Activated CD4-positive, alpha-beta memory T cell treated with anti-CD3 and anti-CD28 coated beads, Interleukin-2, amount 10 ng/mL, durations not matched to agents 7 days and 5 days (primary cell): ENCODE measurements around the gene CRADD. TPM values are rescaled to one million over a fixed set of nuclear protein-coding genes. Genes with fewer than 3 reads are reported as not detected.
A peak's percentile ranks its signal among the peaks of the same experiment; 100 is the strongest.

Experiments used
- CTCF ChIA-PET: fragments of 350-600 bp; sonication (Branson Sonifier 250); formaldehyde crosslinking; loops from one replicate; lab custom pipeline; 2021; ENCODE audit warnings: antibody characterized with exemption, inconsistent platforms; lab: Charles Lee
- POLR2A ChIA-PET: fragments of 350-600 bp; sonication (Branson Sonifier 250); formaldehyde crosslinking; loops from one replicate; lab custom pipeline; 2021; ENCODE audit warnings: antibody characterized with exemption; lab: Charles Lee
- DNase-seq: peaks from one replicate; pipeline ENCODE4 v3.0.0-alpha.2; 2020
- H3K27ac Mint-ChIP-seq: one replicate; pipeline ENCODE4 v1.8.0; 2021; ENCODE audit warnings: mild to moderate bottlenecking, mixed read lengths
- H3K27me3 Mint-ChIP-seq: one replicate; pipeline ENCODE4 v1.8.0; 2021; ENCODE audit warnings: mixed read lengths
- H3K36me3 Mint-ChIP-seq: one replicate; pipeline ENCODE4 v1.8.0; 2021; ENCODE audit warnings: low read depth, mixed read lengths
- H3K4me1 Mint-ChIP-seq: one replicate; pipeline ENCODE4 v1.8.0; 2021; ENCODE audit warnings: mixed read lengths
- H3K4me3 Mint-ChIP-seq: one replicate; pipeline ENCODE4 v1.8.0; 2021; ENCODE audit warnings: mild to moderate bottlenecking, mixed read lengths
- H3K9me3 Mint-ChIP-seq: one replicate; pipeline ENCODE4 v1.8.0; 2021; ENCODE audit warnings: mixed read lengths
- total RNA-seq, 2 experiments: library from RNA; stranded (reverse); gene quantifications; one replicate each; pipeline ENCODE4 v1.2.3, GENCODE V29; 2021

The CRADD gene
- total RNA-seq, 2 experiments from 2014 or later: 12.7 to 14.1 TPM

DNA sequence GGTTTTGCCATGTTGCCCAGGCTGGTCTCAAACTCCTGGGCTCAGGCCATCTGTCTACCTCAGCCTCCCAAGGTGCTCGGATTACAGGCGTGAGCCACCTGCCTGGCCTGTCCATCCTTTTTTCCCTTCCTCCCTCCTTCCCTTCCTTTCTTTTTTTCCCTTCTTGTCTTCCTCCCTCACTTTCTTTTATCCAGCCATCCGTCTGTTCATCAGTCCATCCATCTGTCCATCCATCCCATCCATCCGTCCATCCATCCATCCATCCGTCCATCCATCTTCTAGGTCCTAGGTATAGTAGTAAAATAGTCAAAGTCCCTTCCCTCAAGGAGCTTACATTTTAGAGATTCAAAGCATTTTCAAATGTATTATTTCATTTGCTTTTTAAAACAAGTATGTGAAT lies 56.8 kb downstream of the CRADD start:
- Mint-ChIP-seq H3K4me3 (no peak overlapping the region), H3K27ac (no peak overlapping the region), H3K4me1 (peaks cover 7% of the 10 kb centered on the region), H3K9me3 (no peaks in the 10 kb centered on the region), H3K27me3 (no peaks in the 10 kb centered on the region), H3K36me3 (no peaks in the 10 kb centered on the region)
- POLR2A ChIA-PET: no interaction called here
- no peak for DNase-seq
- CTCF ChIA-PET: interaction anchor here (0.8 kb wide), 1 partner anchor 8 kb away, joined by 3 read pairs; no protein-coding TSS in a partner anchor

DNA sequence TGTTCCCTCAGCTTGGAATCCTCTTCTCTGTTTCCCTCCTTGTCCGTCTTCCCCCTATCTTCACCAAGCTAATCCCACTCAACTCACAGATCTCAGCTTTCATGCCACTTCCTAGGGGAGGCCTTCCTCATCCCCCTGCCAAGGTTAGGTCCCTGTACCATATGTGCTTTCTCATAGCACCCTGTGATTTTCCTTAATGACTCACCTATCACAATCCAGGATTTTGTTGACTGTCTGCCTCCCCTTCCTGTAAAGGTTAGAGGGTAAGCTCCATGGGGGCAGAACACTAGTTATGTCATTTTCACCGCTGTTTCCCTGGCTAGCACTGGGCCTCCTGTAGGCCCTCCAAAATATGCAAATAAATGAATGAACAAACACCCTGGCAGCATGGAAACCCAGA lies 57.6 kb downstream of the CRADD start:
- DNase-seq: no peak
- ChIA-PET CTCF (interaction anchor here (0.9 to 2.8 kb wide), 2 partner anchors 232 to 366 kb away, joined by 3 to 9 read pairs; no protein-coding TSS in a partner anchor), POLR2A (no interaction called here)
- Mint-ChIP-seq H3K4me1 (peaks cover 8% of the 10 kb centered on the region), H3K27ac (no peak overlapping the region), H3K4me3 (no peak overlapping the region), H3K9me3 (no peaks in the 10 kb centered on the region), H3K36me3 (no peaks in the 10 kb centered on the region), H3K27me3 (no peaks in the 10 kb centered on the region)

DNA sequence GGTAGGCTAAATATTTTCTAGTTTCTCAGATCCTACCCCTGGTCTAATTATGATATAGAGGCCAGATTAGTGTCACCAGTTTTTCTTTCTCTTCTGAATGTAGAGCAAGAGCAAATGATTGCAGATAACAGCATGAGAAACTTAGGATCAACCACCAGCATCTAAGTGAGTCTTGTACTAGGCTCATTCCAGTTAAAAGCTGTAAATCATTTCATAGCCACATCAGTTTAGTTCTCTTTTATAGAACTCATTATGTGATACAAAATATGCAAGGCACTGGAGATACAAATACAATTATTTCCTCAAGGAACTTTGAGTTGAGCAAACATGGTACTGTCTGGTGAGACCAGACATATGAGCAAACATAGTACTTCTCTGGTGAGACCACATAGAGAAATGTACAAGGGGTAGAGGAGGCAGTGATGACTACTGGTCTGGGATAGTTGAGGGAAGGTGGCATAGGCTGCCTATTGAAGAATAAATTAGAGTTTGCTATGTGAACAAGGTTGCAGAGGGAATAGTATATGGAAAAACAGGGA lies 59.5 kb downstream of the CRADD start:
- H3K4me3 Mint-ChIP-seq: no peak overlapping the region
- no peaks in the 10 kb centered on the region for H3K27me3 Mint-ChIP-seq
- CTCF ChIA-PET: interaction anchor here (0.8 to 2.8 kb wide), 3 partner anchors 364 to 365 kb away, joined by 3 to 9 read pairs (median 3); no protein-coding TSS in a partner anchor
- H3K9me3 Mint-ChIP-seq: no peaks in the 10 kb centered on the region
- H3K4me1 Mint-ChIP-seq: peaks cover 20% of the 10 kb centered on the region
- H3K36me3 Mint-ChIP-seq: no peaks in the 10 kb centered on the region
- no peak overlapping the region for H3K27ac Mint-ChIP-seq
- POLR2A ChIA-PET: no interaction called here
- DNase-seq: no peak

DNA sequence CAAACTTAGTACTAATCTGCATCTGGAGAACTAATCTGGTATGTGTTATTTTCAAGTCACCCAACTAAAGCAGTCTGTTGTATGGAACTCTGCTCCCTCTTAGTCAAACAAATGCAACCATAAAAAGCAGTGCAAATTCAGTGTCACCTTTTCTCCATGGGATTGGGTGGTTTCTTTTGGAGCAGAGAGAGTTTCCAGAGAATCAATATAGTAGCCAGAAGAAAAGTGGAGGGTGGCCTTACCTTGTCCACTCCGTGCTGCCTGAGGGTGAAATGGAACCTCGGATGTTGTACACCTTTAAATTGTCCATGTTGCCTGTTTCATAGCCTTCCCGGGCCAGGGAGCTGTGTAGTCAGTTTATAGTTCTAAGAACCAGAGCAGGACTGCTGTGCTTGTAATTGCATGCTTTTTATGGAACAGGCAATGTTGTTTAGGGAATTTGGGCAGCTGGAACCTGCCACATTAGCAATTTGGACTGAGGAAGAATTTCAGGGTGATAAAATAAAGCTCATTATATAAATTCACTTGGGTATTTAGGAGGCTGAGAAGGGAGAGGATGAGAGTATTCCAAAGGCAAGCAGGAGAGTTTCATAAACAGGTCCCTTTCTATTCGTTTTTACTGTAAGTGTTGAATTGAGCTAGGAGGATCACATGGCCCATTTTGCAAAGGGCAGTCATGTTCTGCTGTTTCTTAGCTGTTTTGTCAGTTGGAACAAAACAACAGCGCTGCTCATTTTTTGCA lies 60.5 kb downstream of the CRADD start:
- Mint-ChIP-seq H3K9me3 (no peaks in the 10 kb centered on the region), H3K36me3 (no peaks in the 10 kb centered on the region), H3K4me1 (peaks cover 27% of the 10 kb centered on the region), H3K4me3 (no peak overlapping the region), H3K27ac (no peak overlapping the region), H3K27me3 (no peaks in the 10 kb centered on the region)
- ChIA-PET POLR2A (interaction anchor here (1.3 kb wide), 1 partner anchor 61 kb away, joined by 4 read pairs; the partner anchor contains the start of gene CRADD), CTCF (interaction anchor here (0.9 kb wide), 1 partner anchor 365 kb away, joined by 3 read pairs; no protein-coding TSS in a partner anchor)
- no peak for DNase-seq

DNA sequence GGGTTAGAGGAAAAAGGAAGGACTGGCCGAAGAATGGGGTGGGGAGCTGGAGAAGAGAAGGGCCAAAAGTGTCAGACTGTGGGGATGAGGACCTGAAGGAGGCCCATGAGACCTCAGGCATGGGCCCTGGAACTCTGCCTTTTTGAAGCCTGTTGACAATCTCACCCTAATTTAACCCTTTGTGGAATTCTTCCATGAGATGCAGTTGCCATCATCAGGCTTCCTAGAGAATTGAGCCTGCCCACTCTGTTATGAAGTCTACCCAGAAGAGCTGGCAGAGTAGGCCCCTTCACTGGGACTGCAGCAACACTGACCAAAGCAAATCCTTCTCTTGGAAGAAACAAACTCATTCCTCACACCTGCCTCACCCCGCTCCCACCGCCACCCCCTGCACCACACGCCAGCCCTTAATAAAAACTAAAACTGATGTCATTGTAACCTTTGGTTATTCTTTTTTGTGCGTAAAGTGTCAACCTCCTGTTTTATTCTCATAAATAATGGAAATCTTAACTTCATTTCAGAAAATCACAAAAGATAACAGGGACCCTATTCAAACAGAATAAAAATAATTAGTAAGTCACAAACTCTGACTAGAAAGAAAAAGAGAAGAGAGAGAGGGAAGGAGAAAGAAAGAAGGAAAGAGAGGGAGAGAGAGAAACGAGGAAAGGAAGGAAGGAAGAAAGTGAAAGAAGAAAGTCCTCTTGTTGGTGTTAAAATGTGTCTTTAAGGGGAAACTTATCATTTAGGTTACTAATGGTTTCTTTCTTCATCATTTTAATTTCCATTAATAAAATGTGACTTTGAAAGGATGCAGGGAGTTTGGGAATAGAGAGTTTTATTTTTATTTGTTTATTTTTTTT lies 61.3 kb downstream of the CRADD start:
- Mint-ChIP-seq H3K4me3 (no peak overlapping the region), H3K27ac (no peak overlapping the region), H3K9me3 (no peaks in the 10 kb centered on the region), H3K36me3 (no peaks in the 10 kb centered on the region), H3K4me1 (peaks cover 33% of the 10 kb centered on the region), H3K27me3 (no peaks in the 10 kb centered on the region)
- no peak for DNase-seq
- ChIA-PET POLR2A (interaction anchor here (1.3 kb wide), 1 partner anchor 62 kb away, joined by 4 read pairs; the partner anchor contains the start of gene CRADD), CTCF (no interaction called here)

DNA sequence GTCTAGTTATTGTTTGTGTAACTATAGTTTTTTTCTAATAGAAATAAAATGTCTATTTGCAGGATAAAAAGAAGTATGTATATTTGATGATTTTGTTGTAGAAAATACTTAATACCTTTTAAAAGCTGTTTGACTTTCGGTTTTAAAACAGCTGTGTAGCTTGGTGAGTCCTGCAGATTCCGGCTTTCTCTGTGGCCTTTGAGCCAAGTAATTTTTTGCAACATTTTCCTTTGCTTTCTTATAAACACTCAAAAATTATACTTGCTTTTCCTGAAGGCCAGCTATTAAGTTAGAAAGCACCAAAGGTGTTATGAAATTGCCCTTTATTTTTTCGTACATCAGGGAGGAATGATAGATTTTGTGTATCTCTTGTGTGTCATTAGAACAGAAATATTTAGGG lies 63.6 kb downstream of the CRADD start:
- no peaks in the 10 kb centered on the region for H3K36me3 Mint-ChIP-seq
- peak overlapping the region; percentile 93 for H3K27ac Mint-ChIP-seq
- CTCF ChIA-PET: interaction anchor here (1.4 to 3.0 kb wide), 3 partner anchors 62 to 362 kb away, joined by 6 to 34 read pairs (median 19); no protein-coding TSS in a partner anchor
- POLR2A ChIA-PET: interaction anchor here (0.6 to 2.9 kb wide), 6 partner anchors 43 to 360 kb away, joined by 3 to 13 read pairs (median 4); partner anchors contain the start of gene SOCS2
- H3K27me3 Mint-ChIP-seq: no peaks in the 10 kb centered on the region
- DNase-seq: no peak
- peak overlapping the region; percentile 86 for H3K4me3 Mint-ChIP-seq
- H3K4me1 Mint-ChIP-seq: peaks cover 34% of the 10 kb centered on the region
- H3K9me3 Mint-ChIP-seq: no peaks in the 10 kb centered on the region

DNA sequence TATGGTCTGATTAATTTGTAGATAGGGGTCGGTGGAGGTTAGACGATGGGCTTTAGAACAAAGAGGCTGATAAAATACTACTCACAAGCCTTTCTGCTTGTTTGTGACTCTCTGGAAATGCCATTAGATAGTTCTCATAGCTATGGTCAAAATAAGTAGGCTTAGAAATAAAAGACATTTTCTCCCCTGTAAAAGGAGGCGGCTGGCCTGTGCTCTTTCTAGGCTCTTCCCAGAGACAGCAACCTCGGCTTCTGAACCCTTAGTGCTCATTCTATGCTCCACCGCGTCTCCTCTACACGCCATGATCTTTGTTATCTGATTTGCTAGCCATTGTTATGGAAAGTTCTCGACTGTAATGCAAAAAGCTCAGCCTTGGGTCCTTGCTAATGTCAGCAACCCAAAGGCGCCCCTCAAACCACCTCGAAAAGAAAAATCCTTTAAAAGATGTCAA lies 64.5 kb downstream of the CRADD start:
- Mint-ChIP-seq H3K36me3 (no peaks in the 10 kb centered on the region), H3K4me1 (peaks cover 34% of the 10 kb centered on the region), H3K4me3 (peak overlapping the region; percentile 86), H3K9me3 (no peaks in the 10 kb centered on the region), H3K27ac (peak overlapping the region; percentile 93), H3K27me3 (no peaks in the 10 kb centered on the region)
- DNase-seq: no peak
- POLR2A ChIA-PET: interaction anchor here (0.8 to 2.9 kb wide), 11 partner anchors 25 to 359 kb away, joined by 3 to 13 read pairs (median 4); partner anchors contain the start of gene CRADD
- CTCF ChIA-PET: interaction anchor here (1.1 to 3.0 kb wide), 7 partner anchors 8 to 361 kb away, joined by 3 to 34 read pairs (median 6); no protein-coding TSS in a partner anchor

DNA sequence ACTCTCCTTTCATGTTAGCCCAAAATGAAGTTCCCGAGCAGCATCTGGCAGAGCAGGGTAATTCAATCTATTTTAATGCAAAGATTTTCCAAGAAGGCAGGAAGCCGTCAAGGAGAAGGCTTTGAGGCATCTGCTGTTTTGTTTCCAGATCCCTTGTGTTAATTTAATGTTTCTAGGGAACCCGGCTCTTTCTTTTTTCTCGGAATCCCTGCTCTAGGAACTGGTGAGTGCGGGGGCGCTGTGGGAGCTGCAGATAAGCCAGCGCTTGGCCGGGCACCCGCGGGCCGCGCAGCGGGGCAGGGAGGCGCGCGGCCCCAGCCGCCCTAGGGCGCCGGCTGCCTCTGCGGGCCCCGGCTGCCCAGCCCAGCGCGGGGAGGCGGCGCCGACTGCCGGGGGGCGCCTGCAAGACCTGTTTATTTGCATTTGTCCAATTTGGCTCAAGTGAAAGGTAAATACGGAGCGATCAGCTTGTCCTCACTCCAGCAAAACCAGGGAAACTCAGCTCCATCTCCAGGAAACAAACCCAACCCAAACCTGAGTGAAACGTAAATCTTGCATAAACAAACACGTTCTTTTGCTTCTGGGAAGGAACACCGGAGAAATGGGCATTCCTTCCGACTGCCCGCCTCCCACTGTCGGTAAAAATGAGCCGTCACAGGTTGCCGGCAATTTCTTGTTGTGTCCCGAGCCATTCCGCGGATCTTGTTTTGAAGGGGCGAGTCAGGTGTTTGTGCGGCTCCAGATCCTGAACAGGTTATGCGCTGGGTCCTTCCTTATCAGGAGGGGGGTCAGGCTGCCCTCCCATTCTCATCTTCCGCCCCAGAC lies 65.1 kb downstream of the CRADD start:
- Mint-ChIP-seq H3K27ac (peak overlapping the region; percentile 93), H3K4me1 (peaks cover 34% of the 10 kb centered on the region), H3K4me3 (peak overlapping the region; percentile 86), H3K27me3 (no peaks in the 10 kb centered on the region), H3K36me3 (no peaks in the 10 kb centered on the region), H3K9me3 (no peaks in the 10 kb centered on the region)
- CTCF ChIA-PET: interaction anchor here (0.6 to 3.0 kb wide), 9 partner anchors 9 to 360 kb away, joined by 3 to 34 read pairs (median 5); partner anchors contain the start of gene CRADD
- DNase-seq: peak; percentile 70
- POLR2A ChIA-PET: interaction anchor here (0.9 to 2.9 kb wide), 11 partner anchors 24 to 359 kb away, joined by 3 to 13 read pairs (median 4); partner anchors contain the start of gene CRADD

DNA sequence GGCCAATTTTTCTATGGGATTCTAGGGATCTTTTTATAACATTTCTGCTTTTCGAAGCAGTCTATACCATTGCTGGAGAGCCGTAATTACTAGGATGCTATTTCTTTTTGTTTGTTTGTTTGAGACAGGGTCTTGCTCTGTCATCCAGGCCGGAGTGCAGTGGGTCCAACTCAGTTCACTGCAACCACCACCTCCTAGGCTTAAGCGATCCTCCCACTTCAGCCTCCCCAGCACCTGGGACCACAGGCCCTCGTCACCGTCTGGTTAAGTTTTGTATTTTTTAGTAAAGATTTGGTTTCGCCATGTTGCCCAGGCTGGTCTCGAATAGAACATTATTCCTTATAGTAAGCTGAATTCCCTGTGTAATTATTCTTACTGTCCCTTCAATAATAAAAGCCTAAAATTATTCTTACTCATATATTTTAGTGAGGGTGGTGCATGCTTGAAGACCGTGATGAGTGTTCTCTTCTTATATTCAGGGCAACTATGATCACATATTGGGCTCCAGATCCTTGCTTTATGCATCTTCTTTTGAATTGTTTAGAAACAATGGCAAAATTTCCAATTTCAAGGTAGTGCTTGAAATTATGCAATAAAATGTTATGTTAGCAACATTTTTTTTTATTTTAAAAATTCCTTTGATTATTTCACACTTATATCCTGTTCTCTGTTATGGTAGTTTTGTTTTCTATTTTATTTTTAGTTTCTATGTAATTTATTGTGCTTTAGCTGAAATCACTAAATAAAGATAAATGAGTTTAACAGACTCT lies 66.2 kb downstream of the CRADD start:
- no peak for DNase-seq
- no peak overlapping the region for H3K27ac Mint-ChIP-seq
- POLR2A ChIA-PET: interaction anchor here (2.4 kb wide), 1 partner anchor 67 kb away, joined by 7 read pairs; the partner anchor contains the start of gene CRADD
- H3K27me3 Mint-ChIP-seq: no peaks in the 10 kb centered on the region
- H3K4me1 Mint-ChIP-seq: peaks cover 31% of the 10 kb centered on the region
- H3K4me3 Mint-ChIP-seq: peak overlapping the region; percentile 86
- H3K9me3 Mint-ChIP-seq: no peaks in the 10 kb centered on the region
- CTCF ChIA-PET: interaction anchor here (1.0 kb wide), 1 partner anchor 358 kb away, joined by 4 read pairs; no protein-coding TSS in a partner anchor
- H3K36me3 Mint-ChIP-seq: no peaks in the 10 kb centered on the region

DNA sequence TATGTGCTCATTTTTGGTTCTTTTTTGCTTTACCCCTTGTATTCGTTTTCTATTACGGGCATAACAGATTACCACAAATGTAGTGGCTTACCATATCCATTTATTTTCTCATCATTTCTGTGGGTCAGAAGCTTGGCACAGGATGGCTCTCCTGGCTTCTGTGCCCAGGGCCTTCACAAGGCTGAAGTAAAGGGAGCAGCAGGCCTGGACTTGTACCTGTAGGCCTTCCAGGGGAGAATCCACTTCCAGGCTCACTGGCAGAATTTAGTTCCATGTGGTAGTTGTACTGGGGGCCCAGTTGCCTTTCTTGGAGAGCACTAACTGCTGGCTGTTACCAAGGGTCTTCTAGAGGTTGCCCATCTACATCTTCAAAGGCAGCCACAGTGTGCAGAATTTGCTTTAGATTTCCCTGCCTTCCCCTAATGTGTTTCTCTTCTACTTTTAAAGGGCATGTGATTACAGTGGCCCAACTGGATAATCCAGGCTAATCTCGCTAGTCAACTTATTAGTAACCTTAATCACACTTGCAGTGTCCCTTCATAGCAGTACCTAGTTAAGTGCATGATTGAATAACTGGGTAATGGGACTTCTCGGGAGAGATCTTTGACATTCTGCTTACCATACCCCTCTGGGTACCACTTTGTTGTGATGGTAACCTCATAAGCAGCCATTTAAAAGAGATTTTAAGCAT lies 67.0 kb downstream of the CRADD start:
- H3K4me1 Mint-ChIP-seq: peaks cover 31% of the 10 kb centered on the region
- CTCF ChIA-PET: interaction anchor here (1.0 to 2.0 kb wide), 2 partner anchors 357 kb away, joined by 4 to 8 read pairs; no protein-coding TSS in a partner anchor
- no peak overlapping the region for H3K4me3 Mint-ChIP-seq
- H3K27ac Mint-ChIP-seq: no peak overlapping the region
- no peaks in the 10 kb centered on the region for H3K27me3 Mint-ChIP-seq
- H3K36me3 Mint-ChIP-seq: no peaks in the 10 kb centered on the region
- no peaks in the 10 kb centered on the region for H3K9me3 Mint-ChIP-seq
- DNase-seq: no peak
- POLR2A ChIA-PET: no interaction called here
